ENCODE measurements around the gene KHDC3L. TPM values are rescaled to one million over a fixed set of nuclear protein-coding genes. Genes with fewer than 3 reads are reported as not detected.

KHDC3L gene
- total RNA-seq, 1 experiment from 2014 or later, result not detected

Small RNAs within 50 kb of the gene (small RNA-seq; reads per million reads assigned to genes)
- gene RPL39P3, result not detected

Other genes starting within 250 kb of the KHDC3L start
- gene KHDC1L, start 137.2 kb upstream of the KHDC3L start, total RNA-seq (2014; rRNA removed; shearing (Covaris generic)), result not detected in 2 replicates
- gene KHDC1, start 99.5 kb upstream of the KHDC3L start, total RNA-seq (2014; rRNA removed; shearing (Covaris generic)), result 2.6 and 4.2 TPM in 2 replicates
- not detected in 2 replicates for gene DPPA5, start 8.4 kb upstream of the KHDC3L start, total RNA-seq (2014; rRNA removed; shearing (Covaris generic))
- gene OOEP, start 7.2 kb downstream of the KHDC3L start, total RNA-seq (2014; rRNA removed; shearing (Covaris generic)), result not detected in 2 replicates
- not detected in 2 replicates for gene DDX43, start 32.2 kb downstream of the KHDC3L start, total RNA-seq (2014; rRNA removed; shearing (Covaris generic))
- gene CGAS, start 89.6 kb downstream of the KHDC3L start, total RNA-seq (2014; rRNA removed; shearing (Covaris generic)), result 1.4 and 2.3 TPM in 2 replicates
- 24.9 and 26.3 TPM in 2 replicates for gene MTO1, start 99.1 kb downstream of the KHDC3L start, total RNA-seq (2014; rRNA removed; shearing (Covaris generic))
- 11,180 and 11,589 TPM in 2 replicates for gene EEF1A1, start 158.4 kb downstream of the KHDC3L start, total RNA-seq (2014; rRNA removed; shearing (Covaris generic))

Data from HT1080 (cell line).